ENCODE results near the gene KISS1R.

Gene KISS1R

GRCh38 chr19:955803-956765 is 39.0 kb downstream of the KISS1R start:
- peak; percentile 24 for ATAC-seq
- TF ChIP-seq ISL1 (CRISPR knock-in tag; IDR thresholded peaks at IDR 0.05), result no peak
- no peak for TF ChIP-seq ARNTL (CRISPR knock-in tag; IDR thresholded peaks at IDR 0.05; ENCODE audit: borderline replicate concordance, low read depth)
- TF ChIP-seq CSDC2 (CRISPR knock-in tag; IDR thresholded peaks at IDR 0.05), result no peak
- TF ChIP-seq POU6F1 (CRISPR knock-in tag; IDR thresholded peaks at IDR 0.05; ENCODE audit: borderline replicate concordance, low read depth), result no peak
- no peak for TF ChIP-seq ESRRG (CRISPR knock-in tag; IDR thresholded peaks at IDR 0.05)
- no peak for TF ChIP-seq BACH2 (CRISPR knock-in tag; IDR thresholded peaks at IDR 0.05; ENCODE audit: borderline replicate concordance)
- TF ChIP-seq ZNF8 (CRISPR knock-in tag; IDR thresholded peaks at IDR 0.05), result no peak
- TF ChIP-seq PPARA (CRISPR knock-in tag; IDR thresholded peaks at IDR 0.05; ENCODE audit: borderline replicate concordance), result no peak
- TF ChIP-seq CSRNP3 (CRISPR knock-in tag; IDR thresholded peaks at IDR 0.05), result no peak
- TF ChIP-seq TSHZ2 (CRISPR knock-in tag; IDR thresholded peaks at IDR 0.05), result no peak
- no peak for TF ChIP-seq ZFP3 (CRISPR knock-in tag; IDR thresholded peaks at IDR 0.05)
- no peak for TF ChIP-seq PATZ1 (CRISPR knock-in tag; IDR thresholded peaks at IDR 0.05; ENCODE audit: borderline replicate concordance)
- no peak for TF ChIP-seq GLIS3 (CRISPR knock-in tag; IDR thresholded peaks at IDR 0.05)
- no peak for TF ChIP-seq ZNF70 (CRISPR knock-in tag; IDR thresholded peaks at IDR 0.05)
- no peak for TF ChIP-seq SNAI2 (CRISPR knock-in tag; IDR thresholded peaks at IDR 0.05)

- ATAC-seq, result peak; percentile 59
- TF ChIP-seq POU6F1 (CRISPR knock-in tag; IDR thresholded peaks at IDR 0.05; ENCODE audit: borderline replicate concordance, low read depth), result no peak
- TF ChIP-seq GLIS3 (CRISPR knock-in tag; IDR thresholded peaks at IDR 0.05), result no peak
- TF ChIP-seq ZFP3 (CRISPR knock-in tag; IDR thresholded peaks at IDR 0.05), result no peak
- no peak for TF ChIP-seq TCF4 (CRISPR knock-in tag; IDR thresholded peaks at IDR 0.05; ENCODE audit: borderline replicate concordance)
- TF ChIP-seq TSHZ2 (CRISPR knock-in tag; IDR thresholded peaks at IDR 0.05), result no peak
- TF ChIP-seq CSDC2 (CRISPR knock-in tag; IDR thresholded peaks at IDR 0.05), result no peak
- no peak for TF ChIP-seq ZNF70 (CRISPR knock-in tag; IDR thresholded peaks at IDR 0.05)
- no peak for TF ChIP-seq OSR1 (CRISPR knock-in tag; IDR thresholded peaks at IDR 0.05)
- no peak for TF ChIP-seq TOX (CRISPR knock-in tag; IDR thresholded peaks at IDR 0.05; ENCODE audit: borderline replicate concordance)
- TF ChIP-seq ZNF565 (CRISPR knock-in tag; conservative IDR thresholded peaks at IDR 0.05; ENCODE audit: low read depth), result no peak
- TF ChIP-seq ZNF8 (CRISPR knock-in tag; IDR thresholded peaks at IDR 0.05), result no peak
- TF ChIP-seq CREB5 (CRISPR knock-in tag; IDR thresholded peaks at IDR 0.05; ENCODE audit: low read depth), result no peak
- no peak for TF ChIP-seq ARNTL (CRISPR knock-in tag; IDR thresholded peaks at IDR 0.05; ENCODE audit: borderline replicate concordance, low read depth)
- no peak for TF ChIP-seq ZFP30 (CRISPR knock-in tag; IDR thresholded peaks at IDR 0.05)
- TF ChIP-seq RARB (CRISPR knock-in tag; IDR thresholded peaks at IDR 0.05), result no peak
- no peak for TF ChIP-seq SNAI2 (CRISPR knock-in tag; IDR thresholded peaks at IDR 0.05)
Measured at GRCh38 chr19:956766-957440, 39.8 kb downstream of the KISS1R start.

Data from SK-N-SH treated with all-trans-retinoic acid at 6 μM for 48 hours (cell line).